ENCODE data around the gene ARL15.

ARL15 gene

GRCh38 chr5:53936481-53937352 is 373.7 kb downstream of the ARL15 start:
- DNase-seq (ENCODE audit: low spot score), result no peak

GRCh38 chr5:53934151-53934820 is 376.1 kb downstream of the ARL15 start:
- DNase-seq (ENCODE audit: low spot score), result no peak

GRCh38 chr5:53932351-53932750 is 378.0 kb downstream of the ARL15 start:
- no peak for DNase-seq (ENCODE audit: low spot score)

- DNase-seq (ENCODE audit: low spot score), result no peak
Measured at GRCh38 chr5:53930457-53930856, 379.9 kb downstream of the ARL15 start.

- DNase-seq (ENCODE audit: low spot score), result no peak
Measured at GRCh38 chr5:53929570-53929969, 380.8 kb downstream of the ARL15 start.

GRCh38 chr5:53929152-53929551 is 381.2 kb downstream of the ARL15 start:
- no peak for DNase-seq (ENCODE audit: low spot score)

- DNase-seq (ENCODE audit: low spot score), result no peak
Measured at GRCh38 chr5:53928641-53929040, 381.7 kb downstream of the ARL15 start.

- no peak for DNase-seq (ENCODE audit: low spot score)
Measured at GRCh38 chr5:53927668-53928247, 382.6 kb downstream of the ARL15 start.

- DNase-seq (ENCODE audit: low spot score), result no peak
Measured at GRCh38 chr5:53926026-53926425, 384.3 kb downstream of the ARL15 start.

GRCh38 chr5:53924392-53924791 is 386.0 kb downstream of the ARL15 start:
- no peak for DNase-seq (ENCODE audit: low spot score)

GRCh38 chr5:53923961-53924360 is 386.4 kb downstream of the ARL15 start:
- no peak for DNase-seq (ENCODE audit: low spot score)

GRCh38 chr5:53922508-53923498 is 387.6 kb downstream of the ARL15 start:
- DNase-seq (ENCODE audit: low spot score), result no peak

- peak; percentile 71 for DNase-seq (ENCODE audit: low spot score)
Measured at GRCh38 chr5:53917826-53918225, 392.5 kb downstream of the ARL15 start.

- DNase-seq (ENCODE audit: low spot score), result peak; percentile 20
Measured at GRCh38 chr5:53917095-53917494, 393.3 kb downstream of the ARL15 start.

GRCh38 chr5:53915120-53915519 is 395.3 kb downstream of the ARL15 start:
- DNase-seq (ENCODE audit: low spot score), result peak; percentile 23

GRCh38 chr5:53913941-53914340 is 396.4 kb downstream of the ARL15 start:
- DNase-seq (ENCODE audit: low spot score), result no peak

- no peak for DNase-seq (ENCODE audit: low spot score)
Measured at GRCh38 chr5:53908757-53909156, 401.6 kb downstream of the ARL15 start.

- no peak for DNase-seq (ENCODE audit: low spot score)
Measured at GRCh38 chr5:53907827-53908226, 402.5 kb downstream of the ARL15 start.

GRCh38 chr5:53906736-53907135 is 403.6 kb downstream of the ARL15 start:
- no peak for DNase-seq (ENCODE audit: low spot score)

- DNase-seq (ENCODE audit: low spot score), result no peak
Measured at GRCh38 chr5:53902296-53902907, 408.0 kb downstream of the ARL15 start.

- no peak for DNase-seq (ENCODE audit: low spot score)
Measured at GRCh38 chr5:53900677-53901076, 409.7 kb downstream of the ARL15 start.
